ENCODE measurements around the gene COL18A1. TPM values are rescaled to one million over a fixed set of nuclear protein-coding genes. Genes with fewer than 3 reads are reported as not detected.

COL18A1 gene
- total RNA-seq, 1 experiment from 2014 or later: 170 TPM

DNA sequence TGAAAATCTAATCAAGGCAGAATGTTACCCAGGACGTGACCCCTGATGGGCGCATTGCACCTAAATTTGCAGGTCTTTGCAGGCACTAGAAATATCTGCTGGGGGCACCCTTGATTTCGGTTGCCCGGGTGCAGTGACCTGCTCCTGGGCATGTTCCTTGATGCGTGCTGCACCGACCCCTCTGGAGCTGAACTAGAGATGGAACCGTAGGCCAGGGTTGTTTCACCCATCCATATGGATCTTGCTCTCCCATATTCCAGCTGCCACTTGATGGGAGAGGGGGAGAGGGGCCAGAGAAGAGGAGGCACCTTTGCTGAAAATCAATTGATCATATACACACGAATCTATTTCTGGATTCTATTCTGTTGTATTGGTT is 8.4 kb upstream of the COL18A1 start:
- no peak for TF ChIP-seq CTCF (IDR thresholded peaks at IDR 0.05; ENCODE audit: insufficient read depth in 1 of 2, low read depth in 1 of 2, low read length in 1 of 2, severe bottlenecking in 1 of 2, unreplicated experiment in 1 of 2)
- H3K4me1 Mint-ChIP-seq (ENCODE audit: low read depth, unreplicated experiment): no peaks in the 10 kb centered on the region

DNA sequence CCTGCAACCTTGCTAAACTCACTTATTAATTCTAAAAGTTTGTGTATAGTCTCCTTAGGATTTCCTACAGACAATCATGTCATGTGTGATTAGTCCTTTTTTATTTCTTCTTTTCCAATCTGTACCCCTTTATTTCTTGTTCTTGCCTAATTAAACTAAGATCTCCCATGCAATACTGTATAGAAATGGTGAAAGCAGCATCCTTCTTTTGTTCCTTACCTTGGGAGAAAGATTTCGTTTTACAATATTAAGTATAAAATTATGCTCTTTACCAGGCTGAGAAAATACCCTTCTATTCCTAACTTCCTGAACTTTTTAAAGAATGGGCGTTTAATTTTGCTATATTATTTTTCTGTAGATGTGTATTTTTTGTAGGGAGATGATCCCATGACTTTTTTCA is 7.6 kb upstream of the COL18A1 start:
- H3K27ac Mint-ChIP-seq (ENCODE audit: unreplicated experiment): no peak overlapping the region
- TF ChIP-seq CTCF (IDR thresholded peaks at IDR 0.05; ENCODE audit: insufficient read depth in 1 of 2, low read depth in 1 of 2, low read length in 1 of 2, severe bottlenecking in 1 of 2, unreplicated experiment in 1 of 2): no peak
- POLR2A ChIA-PET: no interaction called here
- no peaks in the 10 kb centered on the region for H3K27me3 Mint-ChIP-seq (ENCODE audit: insufficient read depth, unreplicated experiment)
- no peaks in the 10 kb centered on the region for H3K36me3 ChIP-seq (ENCODE audit: control insufficient read depth, insufficient read depth, low read length)
- no peaks in the 10 kb centered on the region for H3K4me1 Mint-ChIP-seq (ENCODE audit: low read depth, unreplicated experiment)
- intact Hi-C loops (cut with micrococcal nuclease; ENCODE audit: unreplicated experiment): no loop called here
- no TSS peak for BruUV-seq (replicated peaks)
- H3K4me3 ChIP-seq (ENCODE audit: low read depth, low read length): no peak overlapping the region
- peaks cover 24% of the 10 kb centered on the region for H3K9me3 Mint-ChIP-seq (ENCODE audit: unreplicated experiment)
- H3K4me3 Mint-ChIP-seq (ENCODE audit: unreplicated experiment): no peak overlapping the region
- CTCF ChIA-PET: no interaction called here
- no peaks in the 10 kb centered on the region for H3K27me3 ChIP-seq (replicated peaks; ENCODE audit: control insufficient read depth, insufficient read depth, low read length)
- H3K36me3 Mint-ChIP-seq (ENCODE audit: insufficient read depth, unreplicated experiment): no peaks in the 10 kb centered on the region
- peaks cover 10% of the 10 kb centered on the region for H3K9me3 ChIP-seq
- DNase-seq: no peak
- no peaks in the 10 kb centered on the region for H3K4me1 ChIP-seq

More for the DNA sequence above, 8.4 kb upstream of the COL18A1 start:
- Histone ChIP-seq H3K36me3 (ENCODE audit: control insufficient read depth, insufficient read depth, low read length) (no peaks in the 10 kb centered on the region), H3K9me3 (peaks cover 6% of the 10 kb centered on the region), H3K4me3 (ENCODE audit: low read depth, low read length) (no peak overlapping the region), H3K27me3 (replicated peaks; ENCODE audit: control insufficient read depth, insufficient read depth, low read length) (no peaks in the 10 kb centered on the region), H3K4me1 (no peaks in the 10 kb centered on the region)
- no TSS peak for BruUV-seq (replicated peaks)
- intact Hi-C loops (cut with micrococcal nuclease; ENCODE audit: unreplicated experiment): no loop called here
- Mint-ChIP-seq H3K27me3 (ENCODE audit: insufficient read depth, unreplicated experiment) (no peaks in the 10 kb centered on the region), H3K27ac (ENCODE audit: unreplicated experiment) (no peak overlapping the region), H3K36me3 (ENCODE audit: insufficient read depth, unreplicated experiment) (no peaks in the 10 kb centered on the region), H3K4me3 (ENCODE audit: unreplicated experiment) (no peak overlapping the region), H3K9me3 (ENCODE audit: unreplicated experiment) (peaks cover 22% of the 10 kb centered on the region)
- DNase-seq: no peak
- CTCF ChIA-PET: no interaction called here
- POLR2A ChIA-PET: no interaction called here

DNA sequence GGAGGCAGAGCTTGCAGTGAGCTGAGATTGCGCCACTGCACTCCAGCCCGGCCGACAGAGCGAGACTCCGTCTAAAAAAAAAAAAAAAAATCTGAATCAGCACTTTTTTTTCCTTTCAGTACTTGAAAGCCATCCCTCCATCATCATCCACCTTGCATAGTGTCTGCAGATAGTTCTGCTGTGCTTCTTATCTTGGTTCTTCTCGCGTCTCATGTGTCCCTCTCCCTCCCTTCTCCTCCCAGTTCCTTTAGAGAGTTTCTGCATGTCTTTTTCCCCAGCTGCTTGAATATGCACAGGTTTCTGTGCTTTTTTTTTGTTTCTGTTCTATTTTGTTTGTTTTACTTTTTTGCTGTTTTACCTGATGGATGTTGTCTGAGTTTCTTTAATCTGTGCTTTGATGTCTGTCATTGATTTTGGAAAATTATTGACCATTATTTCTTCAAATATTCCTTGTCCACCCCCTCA is 3.9 kb upstream of the COL18A1 start:
- Histone ChIP-seq H3K4me3 (ENCODE audit: low read depth, low read length) (no peak overlapping the region), H3K36me3 (ENCODE audit: control insufficient read depth, insufficient read depth, low read length) (no peaks in the 10 kb centered on the region), H3K4me1 (peaks cover 6% of the 10 kb centered on the region), H3K9me3 (peaks cover 10% of the 10 kb centered on the region), H3K27me3 (replicated peaks; ENCODE audit: control insufficient read depth, insufficient read depth, low read length) (no peaks in the 10 kb centered on the region)
- no peak overlapping the region for H3K4me3 Mint-ChIP-seq (ENCODE audit: unreplicated experiment)
- no peak for DNase-seq
- peaks cover 24% of the 10 kb centered on the region for H3K9me3 Mint-ChIP-seq (ENCODE audit: unreplicated experiment)
- H3K36me3 Mint-ChIP-seq (ENCODE audit: insufficient read depth, unreplicated experiment): peaks cover 8% of the 10 kb centered on the region
- POLR2A ChIA-PET: no interaction called here
- BruUV-seq (replicated peaks): no TSS peak
- H3K27me3 Mint-ChIP-seq (ENCODE audit: insufficient read depth, unreplicated experiment): no peaks in the 10 kb centered on the region
- H3K4me1 Mint-ChIP-seq (ENCODE audit: low read depth, unreplicated experiment): peaks cover 13% of the 10 kb centered on the region
- CTCF ChIA-PET: no interaction called here
- no peak for TF ChIP-seq CTCF (IDR thresholded peaks at IDR 0.05; ENCODE audit: insufficient read depth in 1 of 2, low read depth in 1 of 2, low read length in 1 of 2, severe bottlenecking in 1 of 2, unreplicated experiment in 1 of 2)
- no peak overlapping the region for H3K27ac Mint-ChIP-seq (ENCODE audit: unreplicated experiment)
- intact Hi-C loops (cut with micrococcal nuclease; ENCODE audit: unreplicated experiment): no loop called here

Measured in Caco-2 (cell line).